Bronchial epithelial cell (primary cell): ENCODE measurements around the gene SMARCD1. TPM values are rescaled to one million over a fixed set of nuclear protein-coding genes. Genes with fewer than 3 reads are reported as not detected.
A peak's percentile ranks its signal among the peaks of the same experiment; 100 is the strongest.

Experiments used
- DNase-seq: peaks from one replicate; pipeline ENCODE4 v3.0.0-alpha.2; 2010; ENCODE audit warnings: low read depth
- FAIRE-seq: peaks from 2 replicates; lab custom pipeline; 2011; peaks lifted over from hg19 to GRCh38; lab: Jason Lieb, UNC
- H3K27me3 ChIP-seq: 2 replicates; pipeline ENCODE4 v1.5.1; 2011; ENCODE audit warnings: low read length; ENCODE audit not compliant: control insufficient read depth, insufficient read depth
- H3K36me3 ChIP-seq: 2 replicates; pipeline ENCODE4 v1.5.1; 2011; ENCODE audit warnings: low read length; ENCODE audit not compliant: control insufficient read depth, insufficient read depth
- H3K4me3 ChIP-seq: 2 replicates; pipeline ENCODE4 v1.5.1; 2011; ENCODE audit warnings: mild to moderate bottlenecking, low read depth, low read length, control low read depth
- total RNA-seq: library from RNA; depleted of rRNA; stranded (reverse); fragments of >200 nt; gene quantifications from 2 replicates; pipeline ENCODE4 v1.2.1, GENCODE V29; 2014
- TF ChIP-seq, protein P1 (sequence below): IDR thresholded peaks from 2 replicates; pipeline ENCODE4 v1.5.1; 2011; ENCODE audit warnings: mild to moderate bottlenecking, moderate library complexity, low read length, control low read depth, inconsistent platforms; ENCODE audit not compliant: insufficient read depth, severe bottlenecking

The SMARCD1 gene
- total RNA-seq, 1 donor from 2014 or later, result 24.2 TPM

DNA sequence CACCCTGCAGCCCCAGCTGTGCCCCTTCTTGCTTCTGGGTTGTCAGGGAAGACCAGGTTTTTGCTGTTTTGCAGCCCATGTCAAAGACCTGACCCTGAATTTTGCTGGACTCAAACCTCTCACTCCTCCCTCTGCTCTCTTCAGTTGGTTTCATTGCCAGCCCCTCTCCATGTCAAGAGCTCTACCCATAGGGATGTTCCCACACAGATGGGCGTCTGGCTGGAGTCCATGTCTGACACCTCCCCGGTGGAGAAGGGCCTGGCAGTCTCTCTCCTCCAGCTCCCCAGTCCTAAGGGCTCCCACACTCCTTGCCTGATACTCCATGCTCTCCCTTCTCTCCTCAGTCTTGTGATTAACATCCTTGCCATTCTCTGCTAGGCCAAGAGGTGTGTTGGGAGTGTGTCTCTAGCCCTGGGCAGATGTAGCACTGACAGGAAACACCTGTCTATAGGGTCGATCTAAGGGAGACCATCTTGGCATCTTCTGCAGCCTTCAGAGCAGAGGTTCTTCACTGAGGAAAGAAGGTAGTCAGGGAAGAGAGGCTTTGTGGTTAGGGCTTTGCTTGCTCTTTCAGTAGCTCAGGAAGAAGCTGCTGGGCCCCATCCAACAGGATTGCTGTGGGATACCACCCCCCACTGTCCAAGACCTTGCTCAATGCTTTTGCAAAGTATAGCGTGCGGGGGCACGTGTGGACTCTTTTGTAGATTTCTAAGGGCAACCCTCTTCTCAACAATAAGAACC lies 23.0 kb upstream of the SMARCD1 start:
- Histone ChIP-seq H3K4me3 (no peak overlapping the region), H3K36me3 (no peaks in the 10 kb centered on the region), H3K27me3 (no peaks in the 10 kb centered on the region)
- DNase-seq (no peak), FAIRE-seq (peak; percentile 32)
- TF ChIP-seq, protein P1, sequence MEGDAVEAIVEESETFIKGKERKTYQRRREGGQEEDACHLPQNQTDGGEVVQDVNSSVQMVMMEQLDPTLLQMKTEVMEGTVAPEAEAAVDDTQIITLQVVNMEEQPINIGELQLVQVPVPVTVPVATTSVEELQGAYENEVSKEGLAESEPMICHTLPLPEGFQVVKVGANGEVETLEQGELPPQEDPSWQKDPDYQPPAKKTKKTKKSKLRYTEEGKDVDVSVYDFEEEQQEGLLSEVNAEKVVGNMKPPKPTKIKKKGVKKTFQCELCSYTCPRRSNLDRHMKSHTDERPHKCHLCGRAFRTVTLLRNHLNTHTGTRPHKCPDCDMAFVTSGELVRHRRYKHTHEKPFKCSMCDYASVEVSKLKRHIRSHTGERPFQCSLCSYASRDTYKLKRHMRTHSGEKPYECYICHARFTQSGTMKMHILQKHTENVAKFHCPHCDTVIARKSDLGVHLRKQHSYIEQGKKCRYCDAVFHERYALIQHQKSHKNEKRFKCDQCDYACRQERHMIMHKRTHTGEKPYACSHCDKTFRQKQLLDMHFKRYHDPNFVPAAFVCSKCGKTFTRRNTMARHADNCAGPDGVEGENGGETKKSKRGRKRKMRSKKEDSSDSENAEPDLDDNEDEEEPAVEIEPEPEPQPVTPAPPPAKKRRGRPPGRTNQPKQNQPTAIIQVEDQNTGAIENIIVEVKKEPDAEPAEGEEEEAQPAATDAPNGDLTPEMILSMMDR, result no peak

DNA sequence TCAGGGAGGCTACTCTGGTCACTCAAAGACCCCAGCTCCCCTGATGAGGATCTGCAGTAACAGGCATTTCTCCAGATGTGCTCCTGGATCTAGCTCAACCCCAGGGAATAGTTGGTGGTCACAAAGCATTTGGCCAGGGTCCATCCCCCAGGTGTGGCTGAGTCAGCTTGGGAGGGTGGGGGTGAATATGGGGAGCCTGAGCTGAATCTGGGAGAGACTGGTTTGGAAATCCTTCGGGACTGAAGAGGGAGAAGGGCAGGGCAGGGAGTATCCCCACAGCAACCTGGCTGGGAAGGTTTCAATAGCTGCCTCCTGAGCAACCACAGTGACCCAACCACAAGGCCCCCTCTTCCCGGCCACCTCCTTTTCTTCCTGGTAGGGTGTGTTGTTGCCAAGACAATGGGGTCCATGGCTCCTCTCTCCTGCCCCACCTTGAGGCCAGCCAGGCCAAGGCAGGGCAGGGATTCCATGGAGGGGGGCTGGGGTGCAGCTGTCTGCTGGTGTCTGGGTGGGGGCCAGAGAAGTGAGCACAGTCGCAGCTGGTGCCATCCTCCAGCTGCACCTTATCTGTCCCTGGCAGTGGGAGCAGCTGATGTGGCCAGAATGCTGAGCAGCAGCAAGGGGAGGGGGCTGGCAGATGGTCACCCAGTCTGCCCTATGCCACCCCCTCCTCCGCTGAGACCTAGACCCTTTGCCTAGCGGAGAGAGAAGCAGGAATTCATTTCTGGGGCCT lies 22.2 kb upstream of the SMARCD1 start:
- DNase-seq, result no peak
- H3K27me3 ChIP-seq, result no peaks in the 10 kb centered on the region
- TF ChIP-seq, protein P1, result no peak
- no peak overlapping the region for H3K4me3 ChIP-seq
- H3K36me3 ChIP-seq, result no peaks in the 10 kb centered on the region
- FAIRE-seq, result peak; percentile 64

DNA sequence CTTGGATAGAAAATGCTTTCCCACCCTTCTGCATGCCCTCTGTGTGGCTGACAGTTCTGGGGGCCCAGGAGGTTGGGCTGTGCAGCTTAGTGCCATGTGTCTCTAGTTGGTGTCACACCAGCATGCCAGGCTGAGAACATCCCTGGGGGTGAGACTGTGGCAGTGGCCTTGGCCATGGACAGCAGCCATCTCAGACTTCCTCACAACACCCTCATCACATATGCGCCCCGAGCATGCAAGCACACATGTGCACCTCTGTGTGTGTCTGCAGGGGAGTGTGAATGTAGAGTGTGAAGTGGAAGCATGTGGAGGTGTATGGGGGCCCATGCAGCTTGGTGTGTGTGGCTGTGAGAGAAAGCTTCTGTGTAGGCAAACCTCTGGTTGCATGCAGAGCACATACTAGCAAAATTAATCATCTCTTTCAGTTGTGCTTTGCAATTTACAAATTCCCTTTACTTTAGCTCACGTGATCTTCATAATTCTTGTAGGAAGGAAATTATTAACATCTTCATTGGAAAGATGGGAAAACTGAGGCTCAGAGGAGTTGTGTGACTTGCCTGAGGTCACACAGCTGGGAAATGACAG lies 19.3 kb upstream of the SMARCD1 start:
- no peaks in the 10 kb centered on the region for H3K27me3 ChIP-seq

DNA sequence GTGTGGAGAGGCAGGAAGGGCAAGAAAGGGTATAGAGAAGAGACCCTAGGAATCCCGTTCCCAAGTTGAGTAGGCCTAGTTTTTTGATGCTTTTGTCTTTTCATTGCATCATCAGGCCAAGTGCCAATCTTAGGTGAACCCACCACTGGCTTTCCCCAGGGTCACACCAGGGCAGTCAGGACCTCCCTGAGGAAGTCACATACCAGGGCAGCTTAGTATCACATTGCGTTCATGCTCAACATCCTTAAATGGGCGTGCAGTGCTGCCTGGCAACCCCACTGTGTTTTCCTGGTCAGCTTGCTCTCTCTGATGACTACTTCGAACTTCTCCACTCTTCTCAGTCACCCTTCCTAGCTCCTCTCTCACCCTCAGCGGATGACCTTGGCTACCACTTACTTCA lies 18.7 kb upstream of the SMARCD1 start:
- no peaks in the 10 kb centered on the region for H3K27me3 ChIP-seq
- H3K36me3 ChIP-seq, result no peaks in the 10 kb centered on the region
- peak; percentile 50 for DNase-seq
- TF ChIP-seq, protein P1, result no peak
- peak; percentile 82 for FAIRE-seq
- H3K4me3 ChIP-seq, result no peak overlapping the region

More for the DNA sequence above, 19.3 kb upstream of the SMARCD1 start:
- H3K36me3 ChIP-seq, result no peaks in the 10 kb centered on the region
- no peak overlapping the region for H3K4me3 ChIP-seq
- TF ChIP-seq, protein P1, result no peak
- FAIRE-seq (peak; percentile 55), DNase-seq (no peak)

DNA sequence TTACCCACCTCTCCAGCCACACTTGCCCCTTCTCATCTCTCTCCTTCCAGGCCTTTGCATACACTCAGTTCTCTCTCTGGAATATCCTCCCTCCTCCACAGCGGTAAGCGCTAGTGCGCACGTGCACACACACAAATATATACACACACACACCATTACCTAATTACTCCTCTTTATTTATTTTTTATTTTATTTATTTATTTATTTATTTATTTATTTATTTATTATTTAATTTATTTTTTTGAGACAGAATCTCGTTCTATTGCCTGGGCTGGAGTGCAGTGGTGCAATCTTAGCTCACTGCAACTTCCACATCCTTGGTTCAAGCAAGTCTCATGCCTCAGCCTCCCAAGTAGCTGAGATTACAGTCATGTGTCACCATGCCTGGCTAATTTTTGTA lies 16.1 kb upstream of the SMARCD1 start:
- DNase-seq (no peak), FAIRE-seq (no peak)
- no peak overlapping the region for H3K4me3 ChIP-seq
- no peaks in the 10 kb centered on the region for H3K27me3 ChIP-seq
- H3K36me3 ChIP-seq, result no peaks in the 10 kb centered on the region
- TF ChIP-seq, protein P1, result no peak
